Ureter (tissue), 1 donor: Measurements from ENCODE around the gene MYADM. TPM values are rescaled to one million over a fixed set of nuclear protein-coding genes. Genes with fewer than 3 reads are reported as not detected.

ENCODE experiments used
- DNase-seq: peaks from one replicate; pipeline ENCODE4 v3.0.0-alpha.2; 2020; ENCODE audit warnings: low spot score
- total RNA-seq: library from RNA; stranded (reverse); gene quantifications from one replicate; pipeline ENCODE4 v1.2.4, GENCODE V29; 2023
- donor health status: DM: yes; HTN: yes; CAD: no.

MYADM gene
- total RNA-seq, 1 donor from 2014 or later, result 155 TPM

- DNase-seq, result no peak
Observed at GRCh38 chr19:53915000-53915399, 47.3 kb downstream of the MYADM start.

- DNase-seq, result no peak
Observed at GRCh38 chr19:53916004-53916403, 48.3 kb downstream of the MYADM start.

- DNase-seq, result no peak
Observed at GRCh38 chr19:53917356-53917755, 49.7 kb downstream of the MYADM start.

Other genes starting within 250 kb of the MYADM start
- not detected for gene DPRX, start 235.9 kb upstream of the MYADM start, total RNA-seq
- gene NLRP12, start 43.6 kb upstream of the MYADM start, total RNA-seq, result 0.31 TPM
- gene PRKCG, start 14.3 kb downstream of the MYADM start, total RNA-seq, result not detected
- not detected for gene CACNG7, start 41.4 kb downstream of the MYADM start, total RNA-seq
- 0.08 TPM for gene CACNG8, start 95.1 kb downstream of the MYADM start, total RNA-seq
- not detected for gene CACNG6, start 123.8 kb downstream of the MYADM start, total RNA-seq
- not detected for gene VSTM1, start 196.0 kb downstream of the MYADM start, total RNA-seq
- not detected for gene TARM1, start 213.5 kb downstream of the MYADM start, total RNA-seq
- gene OSCAR, start 232.9 kb downstream of the MYADM start, total RNA-seq, result 1.7 TPM
- 126 TPM for gene NDUFA3, start 235.0 kb downstream of the MYADM start, total RNA-seq
- 16.8 TPM for gene TFPT, start 247.8 kb downstream of the MYADM start, total RNA-seq
- 59.0 TPM for gene PRPF31, start 247.9 kb downstream of the MYADM start, total RNA-seq